Stimulated activated CD4-positive, alpha-beta T cell treated with anti-CD3 and anti-CD28 coated beads, Interleukin-15, amount 100 ng/mL, for 1 hour (primary cell): ENCODE measurements around the gene DEPDC1.
"Not testable (repeated sequence)": the region's sequence is repeated elsewhere in the genome, so short reads cannot be mapped to it uniquely, and the experiment has no call there.

Experiments used
- DNase-seq, 2 donors: peaks; one replicate each; pipeline ENCODE4 v3.0.0-alpha.2; 2020; ENCODE audit warnings: low read depth in 1 of 2, low spot score in 1 of 2

DEPDC1 gene

DNA sequence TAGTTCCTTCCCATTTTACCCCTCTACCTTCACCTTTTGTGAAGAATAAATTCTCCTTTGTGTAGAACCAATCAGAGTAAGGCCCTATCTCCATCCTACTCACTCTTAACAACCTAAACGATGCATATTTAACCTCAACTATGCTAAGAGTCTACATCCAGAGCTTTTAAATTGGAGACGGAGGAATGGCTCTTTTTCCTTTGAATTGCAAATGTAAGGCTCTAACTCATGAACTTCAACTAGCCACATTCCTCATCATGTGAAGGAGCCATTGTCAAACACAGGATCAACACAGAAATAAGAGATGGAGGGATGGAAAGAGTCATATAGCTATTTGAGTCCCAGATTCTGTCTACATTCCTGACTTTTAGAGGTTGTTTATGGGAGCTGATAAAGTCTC is 18.2 kb downstream of the DEPDC1 start:
- DNase-seq = no peak

- DNase-seq = not testable (repeated sequence)
Observed at GRCh38 chr1:68476626-68477025, 20.3 kb downstream of the DEPDC1 start.

DNA sequence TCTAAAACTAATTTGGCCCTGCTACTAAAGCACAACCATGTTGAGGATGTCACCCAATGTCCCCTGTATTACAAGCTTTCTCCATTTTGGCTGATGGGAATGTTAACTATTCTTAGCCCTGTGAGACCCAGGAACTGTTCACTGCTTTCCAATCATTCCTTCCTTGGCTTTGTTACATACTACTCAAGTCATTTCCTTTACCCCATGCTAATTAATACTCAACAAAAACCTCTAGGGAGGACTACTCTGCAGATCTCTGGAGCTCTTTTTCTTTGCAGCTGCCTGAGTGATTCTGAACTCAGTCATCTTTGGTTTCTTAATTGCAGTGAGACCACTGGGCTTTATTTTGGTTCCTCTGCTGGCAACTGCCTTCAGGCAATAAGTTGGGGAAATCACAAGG is 23.8 kb downstream of the DEPDC1 start:
- no peak for DNase-seq

GRCh38 chr1:68470388-68470970 is 26.4 kb downstream of the DEPDC1 start:
- DNase-seq = no peak

GRCh38 chr1:68464891-68465290 is 32.0 kb downstream of the DEPDC1 start:
- no peak for DNase-seq

DNA sequence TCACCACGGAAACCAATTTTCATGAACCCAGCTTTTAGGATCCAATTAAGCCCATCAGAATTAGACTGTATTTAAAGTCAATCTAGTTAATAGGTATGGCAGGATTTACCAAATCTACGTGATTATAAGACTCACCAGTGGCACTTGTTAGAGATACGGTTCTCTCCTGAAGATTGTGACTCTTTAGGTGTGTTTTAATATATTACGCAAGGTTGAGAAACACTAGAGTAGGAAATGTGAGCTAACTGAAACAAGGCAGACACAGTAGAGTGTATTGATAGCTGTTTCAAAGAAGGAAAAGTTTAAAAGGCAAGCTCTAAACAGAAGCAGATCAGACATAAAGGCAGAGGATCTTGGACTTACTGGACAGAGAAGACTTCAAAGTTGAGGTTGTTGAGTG is 35.9 kb downstream of the DEPDC1 start:
- no peak for DNase-seq

DNA sequence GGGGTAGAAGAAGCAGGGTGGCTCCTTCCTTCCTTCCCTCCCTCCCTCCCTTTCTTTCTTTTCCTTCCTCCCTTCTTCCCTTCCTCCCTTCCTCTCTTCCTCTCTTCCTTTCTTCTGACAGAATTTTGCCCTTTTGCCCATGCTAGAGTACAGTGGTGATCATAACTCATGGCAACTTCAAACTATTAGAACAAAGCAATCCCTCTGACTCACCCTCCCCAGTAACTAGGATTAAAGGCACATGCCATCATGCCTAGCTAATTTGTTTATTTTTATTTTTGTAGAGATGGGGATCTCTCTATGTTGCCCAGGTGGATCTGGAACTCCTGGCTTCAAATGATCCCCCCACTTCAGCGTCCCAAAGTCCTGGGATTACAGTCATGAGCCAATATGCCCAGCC is 37.1 kb downstream of the DEPDC1 start:
- DNase-seq = no peak

- DNase-seq = no peak
Observed at GRCh38 chr1:68459091-68459490, 37.8 kb downstream of the DEPDC1 start.

- DNase-seq = no peak
Observed at GRCh38 chr1:68456202-68456601, 40.7 kb downstream of the DEPDC1 start.

DNA sequence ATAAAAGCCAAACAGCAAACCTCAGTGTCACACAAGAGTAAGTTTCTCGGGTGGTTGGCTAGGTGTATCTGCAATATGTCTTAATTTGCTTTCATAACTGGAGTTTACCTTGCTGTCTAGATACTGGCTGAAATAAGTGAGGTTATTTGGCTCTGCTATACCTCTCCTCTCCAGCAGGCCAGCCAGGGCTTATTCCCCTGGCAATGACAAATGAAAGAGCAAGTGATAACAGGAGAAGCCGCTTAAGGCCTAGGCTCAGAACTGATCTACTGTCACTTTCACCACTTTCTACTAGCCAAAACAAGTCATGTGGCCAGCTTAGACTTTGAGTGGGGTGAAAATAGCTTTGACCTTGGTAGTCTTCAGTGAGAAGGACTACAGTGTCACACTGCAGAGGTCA is 42.3 kb downstream of the DEPDC1 start:
- no peak for DNase-seq

GRCh38 chr1:68453060-68453670 is 43.7 kb downstream of the DEPDC1 start:
- DNase-seq = no peak

DNA sequence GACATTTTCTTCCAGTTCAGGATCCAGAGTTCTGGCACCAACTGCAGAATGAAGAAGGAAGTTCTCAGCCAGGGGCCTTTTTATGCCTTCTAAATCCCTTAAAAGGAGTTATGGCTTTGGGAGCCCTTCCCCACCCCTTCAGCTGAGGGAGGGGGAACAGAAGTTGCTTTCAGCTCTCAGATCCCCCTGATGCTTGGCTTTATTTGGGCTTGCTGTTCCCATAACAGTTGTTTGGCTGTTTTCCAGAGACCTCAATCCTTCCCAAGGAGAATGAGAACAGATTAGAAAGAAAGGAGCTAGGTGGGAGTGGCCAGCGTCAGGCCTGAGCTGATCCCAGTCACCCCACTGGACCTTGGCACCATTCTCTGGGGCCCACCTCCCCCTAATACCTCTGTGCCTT is 47.0 kb downstream of the DEPDC1 start, which contains the start of gene RPE65:
Gene RPE65 (minus strand): TSS at position 54 of the 400 bp plus-strand sequence. CDS start 49 bp downstream, at position 5.
- DNase-seq = no peak

DNA sequence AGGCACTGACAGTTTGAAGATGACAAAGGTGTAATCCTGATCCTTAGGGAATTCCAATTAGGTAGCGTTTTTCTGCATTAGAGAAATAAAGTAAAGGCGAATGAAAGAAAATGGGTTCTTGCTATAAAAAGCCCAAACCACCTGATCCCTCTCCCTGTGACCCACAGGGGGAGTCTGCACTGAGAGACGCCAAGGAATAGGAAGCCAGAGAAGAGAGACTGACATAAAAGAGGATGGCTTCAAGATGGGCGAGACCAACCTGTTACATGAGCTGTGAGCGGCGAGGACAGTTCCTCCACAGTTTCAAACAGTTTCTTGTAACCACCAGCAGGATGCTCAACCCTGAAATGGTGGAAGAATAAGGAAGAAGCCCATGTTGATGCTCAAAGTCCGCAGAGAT is 48.5 kb downstream of the DEPDC1 start:
- no peak for DNase-seq

GRCh38 chr1:68445709-68446108 is 51.2 kb downstream of the DEPDC1 start:
- no peak for DNase-seq

DNA sequence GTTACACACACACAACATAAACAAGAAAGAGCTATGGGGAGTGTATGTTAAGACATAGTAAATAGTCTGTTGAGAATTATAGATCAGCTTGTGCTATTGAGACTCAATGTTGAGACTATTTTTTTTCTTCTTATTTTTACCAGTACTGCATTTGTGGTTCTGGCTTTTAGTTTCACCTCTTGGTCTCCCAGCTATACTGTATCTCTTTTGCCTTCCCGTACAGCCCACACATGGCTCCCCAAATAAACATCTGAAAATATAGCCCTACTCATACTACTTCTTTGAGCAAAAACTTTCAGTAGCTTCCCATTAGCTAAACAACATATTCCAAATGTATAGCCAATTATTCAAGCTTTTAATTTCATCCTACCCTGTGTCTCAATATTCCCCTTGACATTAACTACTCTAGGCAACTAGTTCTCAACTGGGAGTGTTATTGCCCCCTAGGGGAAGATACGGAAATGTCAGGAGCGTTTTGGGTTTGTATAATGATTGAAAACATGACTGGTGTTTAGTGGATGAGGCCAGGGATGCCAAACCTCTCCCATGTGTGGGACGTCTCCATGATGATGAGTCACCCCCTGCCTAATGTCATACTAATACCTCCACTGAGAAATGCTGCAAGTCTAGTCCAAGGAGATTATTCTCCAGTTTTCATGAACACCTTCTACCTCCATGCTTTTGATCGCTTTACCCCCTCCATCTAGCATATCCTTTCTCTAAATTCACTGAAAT is 53.9 kb downstream of the DEPDC1 start:
- DNase-seq = no peak

DNA sequence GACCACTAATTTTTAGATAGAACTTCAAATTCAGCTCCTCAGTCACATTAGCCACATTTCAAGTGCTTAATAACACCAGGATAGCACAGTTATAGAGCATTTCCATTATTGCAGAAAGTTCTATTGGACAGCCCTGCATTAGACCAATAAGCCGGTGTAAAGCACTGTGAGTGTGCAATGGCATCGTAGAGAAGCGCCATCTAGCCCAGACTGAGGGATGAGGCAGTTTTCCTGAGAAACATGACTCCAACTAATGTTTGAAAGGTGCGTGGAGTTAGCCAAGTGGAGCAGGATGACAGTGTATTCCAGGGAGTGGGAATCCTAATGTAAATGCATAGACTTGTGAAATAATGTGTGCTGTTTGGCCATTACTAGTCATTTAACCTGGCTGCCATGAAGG is 54.9 kb downstream of the DEPDC1 start:
- DNase-seq = no peak

GRCh38 chr1:68438310-68438709 is 58.6 kb downstream of the DEPDC1 start:
- DNase-seq = no peak

DNA sequence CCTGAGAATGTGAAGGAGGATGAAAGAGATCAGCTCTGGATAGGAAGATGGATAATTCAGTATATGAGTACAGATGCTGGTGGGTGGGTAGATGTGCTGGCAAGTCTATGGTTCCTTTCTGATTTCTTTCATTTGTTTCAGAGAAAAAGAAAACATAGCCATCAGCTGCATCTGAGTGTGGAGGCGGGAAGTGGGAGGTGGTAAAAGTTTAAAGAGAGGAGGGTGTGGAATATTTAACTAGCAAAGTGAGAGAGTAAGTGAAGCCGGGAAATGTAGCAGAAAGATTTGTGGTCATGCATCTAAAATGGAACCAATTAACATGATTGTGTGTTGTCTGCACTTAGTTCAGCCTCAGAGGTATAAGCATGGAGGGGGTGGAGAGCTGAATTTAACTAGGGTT is 63.5 kb downstream of the DEPDC1 start:
- DNase-seq = no peak

GRCh38 chr1:68431076-68431475 is 65.8 kb downstream of the DEPDC1 start:
- DNase-seq = no peak

DNA sequence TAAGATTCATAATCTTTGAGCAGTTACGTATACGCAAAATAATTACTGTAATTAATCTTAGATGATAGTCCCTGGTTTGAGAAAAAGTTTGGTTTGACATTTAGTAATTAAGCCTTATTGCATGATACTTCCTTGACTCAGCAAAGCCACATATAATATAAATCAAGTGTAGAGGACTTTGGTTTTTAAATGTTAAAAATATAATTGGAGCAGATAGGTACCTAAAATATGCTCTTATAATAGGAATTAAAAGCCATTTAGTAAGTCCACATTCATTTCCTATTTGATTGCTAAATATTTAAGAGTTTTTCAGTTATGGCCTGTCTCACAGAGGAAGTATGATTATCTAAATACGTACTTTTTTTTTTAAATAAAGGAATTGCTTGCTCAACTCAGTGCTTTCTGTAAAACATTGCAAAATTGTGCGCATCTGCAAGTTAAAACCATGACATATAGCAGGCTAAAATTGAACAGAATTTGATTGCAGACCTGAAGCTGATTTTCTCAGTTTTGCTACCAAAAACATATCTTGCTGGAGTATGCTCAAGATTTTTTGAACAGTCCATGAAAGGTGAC is 67.6 kb downstream of the DEPDC1 start:
- no peak for DNase-seq

DNA sequence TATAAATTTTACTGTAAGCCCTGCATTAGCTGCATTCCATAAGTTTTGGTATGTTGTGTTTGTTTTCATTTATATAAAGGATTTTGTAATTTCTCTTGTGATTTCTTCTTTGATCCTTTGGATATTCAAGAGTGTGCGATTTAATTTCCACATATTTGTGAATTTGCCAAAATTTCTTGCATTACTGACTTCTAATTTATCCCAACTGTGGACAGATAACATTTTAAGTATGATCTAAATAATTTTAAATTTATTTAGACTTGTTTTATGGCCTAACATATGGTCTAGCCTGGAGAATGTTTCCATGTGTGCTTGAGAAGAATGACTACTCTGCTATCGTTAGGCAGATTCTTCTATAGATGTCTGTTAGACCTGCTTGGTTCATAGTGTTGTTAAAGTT is 70.3 kb downstream of the DEPDC1 start:
- DNase-seq = no peak
